ENCODE data around the gene PDE8B.
A peak's percentile ranks its signal among the peaks of the same experiment; 100 is the strongest.

The PDE8B gene

GRCh38 chr5:77356740-77357139, 146.3 kb downstream of the PDE8B start:
- H2BK5ac ChIP-seq (ENCODE audit: low read depth, low read length, poor library complexity), result no peak overlapping the region
- H3K23ac ChIP-seq (ENCODE audit: low read length), result no peak overlapping the region
- no peak overlapping the region for H3K18ac ChIP-seq (ENCODE audit: low read length)
- H2BK120ac ChIP-seq (ENCODE audit: insufficient read depth, low read length, poor library complexity), result no peak overlapping the region
- no peak overlapping the region for H3K14ac ChIP-seq (ENCODE audit: low read length)
- H3K4me1 ChIP-seq (ENCODE audit: control insufficient read depth in 1 of 2, insufficient read depth in 2 of 2, low read length in 2 of 2), result peaks cover 0 to 7% of the 10 kb centered on the region in 2 experiments
- no peaks in the 10 kb centered on the region for H3K9me3 ChIP-seq (ENCODE audit: insufficient read depth, low read depth, low read length)
- H3K27ac ChIP-seq (ENCODE audit: low read depth, low read length), result no peak overlapping the region
- no peak overlapping the region for H2BK12ac ChIP-seq (ENCODE audit: low read length)
- H3K27me3 ChIP-seq (ENCODE audit: insufficient read depth, low read length), result no peaks in the 10 kb centered on the region
- no peaks in the 10 kb centered on the region for H3K36me3 ChIP-seq (ENCODE audit: control insufficient read depth in 1 of 2, insufficient read depth in 2 of 2, low read length in 2 of 2)
- H3K79me2 ChIP-seq (ENCODE audit: control insufficient read depth, insufficient read depth, low read length, poor library complexity), result no peaks in the 10 kb centered on the region
- H4K12ac ChIP-seq (ENCODE audit: low read depth, low read length), result no peak overlapping the region
- no peak overlapping the region for H4K91ac ChIP-seq (ENCODE audit: low read depth, low read length)
- H2AFZ ChIP-seq (ENCODE audit: insufficient read depth, low read length, poor library complexity), result no peak overlapping the region
- no peak overlapping the region for H3K4me2 ChIP-seq (ENCODE audit: low read length)
- H3K4me3 ChIP-seq (ENCODE audit: low read depth, low read length), result no peak overlapping the region
- no peak overlapping the region for H3K4ac ChIP-seq (ENCODE audit: low read depth, low read length)
- no peak overlapping the region for H4K8ac ChIP-seq (ENCODE audit: low read depth, low read length)
- WGBS (ENCODE audit: extremely low coverage, insufficient coverage, insufficient read length), result no CpG with 5 or more reads among the region's 3 CpGs
- H3K79me1 ChIP-seq (ENCODE audit: low read length), result no peaks in the 10 kb centered on the region
- peak; percentile 66 to 78 for DNase-seq
- no peak overlapping the region for H3K9ac ChIP-seq (ENCODE audit: low read length)
- H2AK5ac ChIP-seq (ENCODE audit: low read length), result no peak overlapping the region

- no peak overlapping the region for H4K8ac ChIP-seq (ENCODE audit: low read depth, low read length)
- H3K14ac ChIP-seq (ENCODE audit: low read length), result no peak overlapping the region
- no peaks in the 10 kb centered on the region for H3K9me3 ChIP-seq (ENCODE audit: insufficient read depth, low read depth, low read length)
- no peaks in the 10 kb centered on the region for H3K79me2 ChIP-seq (ENCODE audit: control insufficient read depth, insufficient read depth, low read length, poor library complexity)
- no peak overlapping the region for H3K23ac ChIP-seq (ENCODE audit: low read length)
- H3K36me3 ChIP-seq (ENCODE audit: control insufficient read depth in 1 of 2, insufficient read depth in 2 of 2, low read length in 2 of 2), result no peaks in the 10 kb centered on the region
- H2BK120ac ChIP-seq (ENCODE audit: insufficient read depth, low read length, poor library complexity), result no peak overlapping the region
- no peak overlapping the region for H2BK5ac ChIP-seq (ENCODE audit: low read depth, low read length, poor library complexity)
- H3K18ac ChIP-seq (ENCODE audit: low read length), result no peak overlapping the region
- no peak overlapping the region for H3K4me3 ChIP-seq (ENCODE audit: low read depth, low read length)
- no peak overlapping the region for H2AFZ ChIP-seq (ENCODE audit: insufficient read depth, low read length, poor library complexity)
- H4K12ac ChIP-seq (ENCODE audit: low read depth, low read length), result no peak overlapping the region
- peak; percentile 71 to 94 for DNase-seq
- no peak overlapping the region for H3K4me2 ChIP-seq (ENCODE audit: low read length)
- no peak overlapping the region for H2AK5ac ChIP-seq (ENCODE audit: low read length)
- H2BK12ac ChIP-seq (ENCODE audit: low read length), result no peak overlapping the region
- H3K27me3 ChIP-seq (ENCODE audit: insufficient read depth, low read length), result no peaks in the 10 kb centered on the region
- H3K4me1 ChIP-seq (ENCODE audit: control insufficient read depth in 1 of 2, insufficient read depth in 2 of 2, low read length in 2 of 2), result peaks cover 0 to 7% of the 10 kb centered on the region in 2 experiments
- H4K91ac ChIP-seq (ENCODE audit: low read depth, low read length), result no peak overlapping the region
- H3K9ac ChIP-seq (ENCODE audit: low read length), result no peak overlapping the region
- no peak overlapping the region for H3K27ac ChIP-seq (ENCODE audit: low read depth, low read length)
- no CpG with 5 or more reads among the region's 10 CpGs for whole genome bisulfite sequencing (ENCODE audit: extremely low coverage, insufficient coverage, insufficient read length)
- no peaks in the 10 kb centered on the region for H3K79me1 ChIP-seq (ENCODE audit: low read length)
- H3K4ac ChIP-seq (ENCODE audit: low read depth, low read length), result no peak overlapping the region
Measured at GRCh38 chr5:77358255-77359205, 148.1 kb downstream of the PDE8B start.

- WGBS (ENCODE audit: extremely low coverage, insufficient coverage, insufficient read length), result no CpG with 5 or more reads among the region's 6 CpGs
- H3K79me2 ChIP-seq (ENCODE audit: control insufficient read depth, insufficient read depth, low read length, poor library complexity), result no peaks in the 10 kb centered on the region
Measured at GRCh38 chr5:77359231-77359630, 148.8 kb downstream of the PDE8B start.

GRCh38 chr5:77360381-77360780, 149.9 kb downstream of the PDE8B start:
- H3K4me2 ChIP-seq (ENCODE audit: low read length), result no peak overlapping the region
- H3K9ac ChIP-seq (ENCODE audit: low read length), result no peak overlapping the region
- no peaks in the 10 kb centered on the region for H3K79me2 ChIP-seq (ENCODE audit: control insufficient read depth, insufficient read depth, low read length, poor library complexity)
- no peaks in the 10 kb centered on the region for H3K27me3 ChIP-seq (ENCODE audit: insufficient read depth, low read length)
- no peaks in the 10 kb centered on the region for H3K9me3 ChIP-seq (ENCODE audit: insufficient read depth, low read depth, low read length)
- DNase-seq, result no peak
- no peak overlapping the region for H3K18ac ChIP-seq (ENCODE audit: low read length)
- H4K12ac ChIP-seq (ENCODE audit: low read depth, low read length), result no peak overlapping the region
- H4K8ac ChIP-seq (ENCODE audit: low read depth, low read length), result no peak overlapping the region
- no peak overlapping the region for H3K23ac ChIP-seq (ENCODE audit: low read length)
- no peak overlapping the region for H3K27ac ChIP-seq (ENCODE audit: low read depth, low read length)
- no peak overlapping the region for H4K91ac ChIP-seq (ENCODE audit: low read depth, low read length)
- H2AK5ac ChIP-seq (ENCODE audit: low read length), result no peak overlapping the region
- no peak overlapping the region for H3K14ac ChIP-seq (ENCODE audit: low read length)
- H3K4me3 ChIP-seq (ENCODE audit: low read depth, low read length), result no peak overlapping the region
- H3K4ac ChIP-seq (ENCODE audit: low read depth, low read length), result no peak overlapping the region
- no peak overlapping the region for H2AFZ ChIP-seq (ENCODE audit: insufficient read depth, low read length, poor library complexity)
- H2BK12ac ChIP-seq (ENCODE audit: low read length), result no peak overlapping the region
- no peak overlapping the region for H2BK120ac ChIP-seq (ENCODE audit: insufficient read depth, low read length, poor library complexity)
- H3K79me1 ChIP-seq (ENCODE audit: low read length), result no peaks in the 10 kb centered on the region
- no peaks in the 10 kb centered on the region for H3K36me3 ChIP-seq (ENCODE audit: control insufficient read depth in 1 of 2, insufficient read depth in 2 of 2, low read length in 2 of 2)
- no peak overlapping the region for H2BK5ac ChIP-seq (ENCODE audit: low read depth, low read length, poor library complexity)
- H3K4me1 ChIP-seq (ENCODE audit: control insufficient read depth in 1 of 2, insufficient read depth in 2 of 2, low read length in 2 of 2), result peaks cover 0 to 7% of the 10 kb centered on the region in 2 experiments

More at GRCh38 chr5:77359231-77359630, 148.8 kb downstream of the PDE8B start:
- H3K4me2 ChIP-seq (ENCODE audit: low read length), result no peak overlapping the region
- no peak overlapping the region for H3K14ac ChIP-seq (ENCODE audit: low read length)
- H4K8ac ChIP-seq (ENCODE audit: low read depth, low read length), result no peak overlapping the region
- H2AK5ac ChIP-seq (ENCODE audit: low read length), result no peak overlapping the region
- H3K18ac ChIP-seq (ENCODE audit: low read length), result no peak overlapping the region
- H2BK120ac ChIP-seq (ENCODE audit: insufficient read depth, low read length, poor library complexity), result no peak overlapping the region
- no peak overlapping the region for H3K23ac ChIP-seq (ENCODE audit: low read length)
- no peak overlapping the region for H4K12ac ChIP-seq (ENCODE audit: low read depth, low read length)
- no peak overlapping the region for H3K4ac ChIP-seq (ENCODE audit: low read depth, low read length)
- no peak overlapping the region for H2BK12ac ChIP-seq (ENCODE audit: low read length)
- no peak overlapping the region for H3K9ac ChIP-seq (ENCODE audit: low read length)
- no peak overlapping the region for H2BK5ac ChIP-seq (ENCODE audit: low read depth, low read length, poor library complexity)
- no peak overlapping the region for H4K91ac ChIP-seq (ENCODE audit: low read depth, low read length)
- no peak overlapping the region for H2AFZ ChIP-seq (ENCODE audit: insufficient read depth, low read length, poor library complexity)
- H3K27ac ChIP-seq (ENCODE audit: low read depth, low read length), result no peak overlapping the region
- H3K36me3 ChIP-seq (ENCODE audit: control insufficient read depth in 1 of 2, insufficient read depth in 2 of 2, low read length in 2 of 2), result no peaks in the 10 kb centered on the region
- no peaks in the 10 kb centered on the region for H3K9me3 ChIP-seq (ENCODE audit: insufficient read depth, low read depth, low read length)
- no peak overlapping the region for H3K4me3 ChIP-seq (ENCODE audit: low read depth, low read length)
- no peaks in the 10 kb centered on the region for H3K27me3 ChIP-seq (ENCODE audit: insufficient read depth, low read length)
- DNase-seq, result peak; percentile 64 to 84
- no peaks in the 10 kb centered on the region for H3K79me1 ChIP-seq (ENCODE audit: low read length)
- H3K4me1 ChIP-seq (ENCODE audit: control insufficient read depth in 1 of 2, insufficient read depth in 2 of 2, low read length in 2 of 2), result peaks cover 0 to 7% of the 10 kb centered on the region in 2 experiments

Data from trophoblast cell (in vitro differentiated cells and primary cell).